IPS-18a (cell line): ENCODE data around the gene TEDC1.

ENCODE experiments used
- H3K27ac ChIP-seq: one replicate; pipeline ENCODE4 v1.5.1; 2013; ENCODE audit warnings: low read length
- H3K27me3 ChIP-seq: one replicate; pipeline ENCODE4 v1.6.1; 2013; ENCODE audit warnings: mild to moderate bottlenecking, low read length; ENCODE audit not compliant: control insufficient read depth, insufficient read depth
- H3K36me3 ChIP-seq: one replicate; pipeline ENCODE4 v1.6.1; 2013; ENCODE audit warnings: low read depth, low read length; ENCODE audit not compliant: control insufficient read depth
- H3K4me1 ChIP-seq: one replicate; pipeline ENCODE4 v1.6.1; 2013; ENCODE audit warnings: low read depth, low read length; ENCODE audit not compliant: control insufficient read depth
- H3K4me3 ChIP-seq: one replicate; pipeline ENCODE4 v1.5.1; 2013; ENCODE audit warnings: low read length
- H3K9ac ChIP-seq: one replicate; pipeline ENCODE4 v1.6.1; 2013; ENCODE audit warnings: mild to moderate bottlenecking, low read length, moderate library complexity
- H3K9me3 ChIP-seq: one replicate; pipeline ENCODE4 v1.6.1; 2013; ENCODE audit warnings: low read depth, low read length; ENCODE audit not compliant: control insufficient read depth

TEDC1 gene

DNA sequence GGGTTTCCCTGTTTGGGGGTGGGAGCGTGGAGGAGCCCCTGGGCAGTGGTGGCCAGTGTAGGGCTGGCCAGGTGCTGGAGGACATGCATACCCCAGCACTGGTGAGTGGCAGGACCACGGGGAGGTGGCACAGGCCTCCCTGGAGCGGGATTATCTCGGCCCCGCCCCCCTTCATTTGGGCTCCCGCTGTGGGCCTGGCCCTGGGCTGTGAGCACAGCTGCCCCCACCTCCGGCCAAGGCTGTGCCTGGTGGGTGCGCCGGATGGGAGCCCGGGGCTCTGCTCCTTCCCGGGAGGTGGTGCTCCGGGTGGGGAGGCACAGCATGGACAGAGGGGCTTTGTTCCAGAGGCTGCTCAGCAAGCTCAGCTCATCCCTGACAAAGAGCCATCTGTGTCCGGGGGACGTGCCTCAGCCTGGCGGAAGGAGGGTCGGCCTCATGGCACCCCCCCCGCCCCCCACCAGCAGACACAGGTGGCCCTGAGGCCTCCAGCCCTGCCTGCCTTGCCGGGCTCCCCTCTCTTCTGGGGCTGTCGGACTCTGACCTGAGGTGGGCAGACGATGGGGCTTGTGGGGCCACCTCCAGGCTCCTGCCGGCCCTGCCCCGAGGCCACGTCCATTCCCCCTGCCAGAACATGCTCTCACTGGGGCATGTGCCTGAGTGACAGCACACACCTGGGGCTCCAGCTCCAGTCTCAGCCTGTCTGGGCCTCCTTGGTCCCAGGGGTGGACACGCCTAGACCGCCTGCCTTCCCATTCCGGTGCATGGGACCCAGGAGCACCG is 8.4 kb downstream of the TEDC1 start:
- Histone ChIP-seq H3K27ac (no peak overlapping the region), H3K9me3 (no peaks in the 10 kb centered on the region), H3K9ac (no peak overlapping the region), H3K4me3 (no peak overlapping the region), H3K4me1 (no peaks in the 10 kb centered on the region), H3K27me3 (no peaks in the 10 kb centered on the region), H3K36me3 (no peaks in the 10 kb centered on the region)

DNA sequence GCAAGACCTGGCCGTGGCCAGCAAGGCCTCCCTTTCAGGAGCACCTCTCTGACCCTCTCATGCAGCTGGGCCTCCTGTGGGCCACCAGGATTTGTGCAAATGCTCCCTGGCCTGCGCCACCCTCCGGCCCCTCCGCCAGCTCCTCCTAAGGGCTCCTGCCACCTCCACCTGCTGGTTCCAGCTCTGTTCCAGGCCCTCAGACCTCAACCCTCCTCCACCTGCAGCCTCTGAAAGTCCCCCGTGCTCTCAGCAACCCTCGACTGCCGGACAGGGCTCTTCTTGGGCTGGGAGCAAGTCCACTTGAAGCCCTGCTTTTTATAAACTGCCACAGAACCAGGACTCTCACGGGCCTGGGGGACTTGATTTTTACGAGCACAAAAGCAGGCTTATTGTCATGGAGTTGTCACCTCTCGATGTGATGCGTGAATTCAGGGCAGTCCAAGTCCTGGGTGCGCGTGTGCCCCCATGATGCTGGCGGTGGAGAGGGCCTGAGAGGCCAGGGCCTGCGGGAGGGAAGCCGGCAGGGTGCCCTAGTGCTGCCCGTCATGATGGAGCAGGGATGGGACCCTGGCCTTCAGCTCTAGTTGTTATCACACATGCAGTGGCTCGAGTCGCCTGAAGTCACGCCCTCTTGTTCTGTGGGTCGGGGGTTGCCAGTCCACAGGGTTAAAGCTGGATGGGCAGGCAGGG is 9.1 kb downstream of the TEDC1 start:
- no peaks in the 10 kb centered on the region for H3K9me3 ChIP-seq
- no peaks in the 10 kb centered on the region for H3K27me3 ChIP-seq
- H3K36me3 ChIP-seq = no peaks in the 10 kb centered on the region
- no peak overlapping the region for H3K4me3 ChIP-seq
- no peak overlapping the region for H3K9ac ChIP-seq
- no peaks in the 10 kb centered on the region for H3K4me1 ChIP-seq
- no peak overlapping the region for H3K27ac ChIP-seq

DNA sequence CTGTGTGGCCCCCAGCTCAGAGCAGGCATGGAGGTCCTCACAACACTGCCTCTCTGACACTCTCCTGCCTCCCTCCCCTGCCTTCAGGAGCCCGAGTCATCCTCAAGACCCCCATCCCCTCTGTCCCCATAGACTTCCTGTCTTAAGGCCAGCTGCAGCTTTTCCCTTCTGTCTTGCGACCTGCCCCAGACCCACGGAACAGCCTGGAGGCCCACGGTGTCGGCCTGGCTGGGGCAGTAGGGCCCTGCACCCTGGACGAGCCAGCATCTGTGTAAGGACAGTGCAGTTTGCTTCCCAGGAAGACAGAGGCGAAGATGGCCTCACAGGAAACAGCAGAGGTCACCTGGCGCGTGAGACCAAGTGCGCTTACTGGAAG is 9.7 kb downstream of the TEDC1 start:
- Histone ChIP-seq H3K27me3 (no peaks in the 10 kb centered on the region), H3K4me3 (no peak overlapping the region), H3K9ac (no peak overlapping the region), H3K27ac (no peak overlapping the region), H3K9me3 (no peaks in the 10 kb centered on the region), H3K4me1 (no peaks in the 10 kb centered on the region), H3K36me3 (no peaks in the 10 kb centered on the region)

DNA sequence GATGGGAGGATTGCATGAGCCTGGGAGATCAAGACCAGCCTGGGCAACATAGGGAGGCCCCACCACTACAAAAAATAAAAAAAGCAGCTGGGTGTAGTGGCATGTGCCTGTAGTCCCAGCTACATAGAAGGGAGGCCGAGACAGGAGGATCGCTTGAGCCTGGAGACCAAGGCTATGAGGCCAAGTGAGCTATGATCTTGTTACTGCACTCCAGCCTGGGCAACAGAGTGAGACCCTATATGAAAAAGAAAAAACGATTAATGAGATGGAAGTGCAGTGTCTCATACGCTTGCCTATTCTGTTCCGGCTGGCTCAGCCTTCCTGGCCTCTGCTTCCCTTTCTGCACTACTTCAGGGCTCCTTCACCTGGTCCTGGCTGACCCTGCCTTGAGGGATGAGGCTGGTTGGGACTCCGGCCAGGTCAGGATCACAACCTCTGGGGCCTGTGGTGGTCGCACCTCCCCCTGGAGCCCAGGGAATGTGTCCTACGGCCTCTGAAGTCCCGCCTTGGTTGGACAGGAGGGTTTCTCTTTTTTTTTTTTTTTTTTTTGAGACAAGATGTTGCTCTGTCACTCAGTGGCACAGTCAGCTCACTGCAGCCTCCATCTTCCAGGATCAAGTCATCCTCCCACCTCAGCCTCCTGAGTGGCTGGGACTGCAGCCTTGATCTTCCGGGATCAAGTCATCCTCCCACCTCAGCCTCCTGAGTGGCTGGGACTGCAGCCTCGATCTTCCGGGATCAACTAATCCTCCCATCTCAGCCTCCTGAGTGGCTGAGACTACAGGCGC is 10.7 kb downstream of the TEDC1 start:
- Histone ChIP-seq H3K27ac (no peak overlapping the region), H3K27me3 (no peaks in the 10 kb centered on the region), H3K9me3 (no peaks in the 10 kb centered on the region), H3K36me3 (no peaks in the 10 kb centered on the region), H3K9ac (no peak overlapping the region), H3K4me1 (no peaks in the 10 kb centered on the region), H3K4me3 (no peak overlapping the region)

DNA sequence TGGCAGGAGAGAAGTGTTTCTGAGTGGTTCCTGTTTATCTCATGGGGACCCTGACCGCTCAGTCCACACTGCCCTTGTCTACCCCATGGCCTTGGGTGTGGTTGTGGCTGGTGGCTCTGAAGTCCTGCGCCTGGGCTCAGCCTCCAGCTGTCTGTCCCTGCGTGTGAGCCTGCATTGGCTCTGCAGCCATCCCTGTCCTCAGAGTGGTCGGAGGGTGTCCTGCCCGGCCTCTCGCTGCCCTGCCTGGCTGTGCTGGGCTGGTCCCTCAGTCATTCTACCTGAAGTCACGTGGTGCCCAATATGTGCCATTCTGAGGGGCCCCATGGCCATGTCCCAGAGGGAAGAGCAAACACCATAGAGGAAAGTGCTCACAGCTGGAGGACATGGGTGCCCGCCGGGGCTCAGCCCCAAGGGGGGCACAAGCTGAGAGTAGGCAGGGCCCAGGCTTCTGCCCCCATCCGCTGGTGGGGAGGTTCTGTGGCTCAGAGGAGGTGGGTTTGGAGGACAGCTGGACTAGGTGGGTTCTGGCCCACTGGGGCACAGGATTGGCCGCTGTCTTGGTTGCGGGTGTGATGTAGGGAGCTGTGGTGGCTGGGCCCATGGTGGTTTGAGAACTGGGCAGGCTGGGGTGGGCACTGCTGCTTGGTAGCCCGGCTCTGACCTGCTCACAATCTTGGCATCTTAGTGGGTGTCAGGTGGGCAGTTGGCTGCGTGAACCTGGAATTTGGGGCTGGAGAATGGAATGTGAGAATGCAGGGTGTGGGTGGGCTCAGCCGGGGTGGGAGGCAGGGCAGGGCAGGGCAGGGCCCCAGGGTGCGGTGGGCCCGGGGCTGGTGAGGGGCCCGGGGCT is 11.6 kb downstream of the TEDC1 start:
- no peaks in the 10 kb centered on the region for H3K9me3 ChIP-seq
- H3K27ac ChIP-seq = no peak overlapping the region
- no peaks in the 10 kb centered on the region for H3K4me1 ChIP-seq
- no peaks in the 10 kb centered on the region for H3K27me3 ChIP-seq
- no peaks in the 10 kb centered on the region for H3K36me3 ChIP-seq
- H3K4me3 ChIP-seq = no peak overlapping the region
- H3K9ac ChIP-seq = no peak overlapping the region

DNA sequence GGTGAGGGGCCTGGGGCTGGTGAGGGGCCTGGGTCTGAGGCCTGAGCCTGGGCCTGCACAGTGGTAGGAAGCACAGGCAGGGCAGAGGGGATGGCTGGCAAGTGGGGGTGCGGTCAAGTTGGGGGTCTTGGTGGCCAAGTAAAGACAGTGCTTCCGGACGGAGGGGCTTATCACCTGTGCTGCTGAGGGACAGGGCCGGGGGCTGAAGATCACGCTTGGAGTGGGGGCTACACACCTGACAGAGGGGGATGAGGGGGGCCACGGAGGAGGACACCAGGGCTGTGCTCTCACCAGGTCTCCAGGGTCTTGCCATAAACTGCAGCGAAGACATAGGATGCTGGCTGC is 12.2 kb downstream of the TEDC1 start:
- Histone ChIP-seq H3K4me1 (no peaks in the 10 kb centered on the region), H3K4me3 (no peak overlapping the region), H3K27ac (no peak overlapping the region), H3K36me3 (no peaks in the 10 kb centered on the region), H3K9ac (no peak overlapping the region), H3K27me3 (peaks cover 4% of the 10 kb centered on the region), H3K9me3 (no peaks in the 10 kb centered on the region)

DNA sequence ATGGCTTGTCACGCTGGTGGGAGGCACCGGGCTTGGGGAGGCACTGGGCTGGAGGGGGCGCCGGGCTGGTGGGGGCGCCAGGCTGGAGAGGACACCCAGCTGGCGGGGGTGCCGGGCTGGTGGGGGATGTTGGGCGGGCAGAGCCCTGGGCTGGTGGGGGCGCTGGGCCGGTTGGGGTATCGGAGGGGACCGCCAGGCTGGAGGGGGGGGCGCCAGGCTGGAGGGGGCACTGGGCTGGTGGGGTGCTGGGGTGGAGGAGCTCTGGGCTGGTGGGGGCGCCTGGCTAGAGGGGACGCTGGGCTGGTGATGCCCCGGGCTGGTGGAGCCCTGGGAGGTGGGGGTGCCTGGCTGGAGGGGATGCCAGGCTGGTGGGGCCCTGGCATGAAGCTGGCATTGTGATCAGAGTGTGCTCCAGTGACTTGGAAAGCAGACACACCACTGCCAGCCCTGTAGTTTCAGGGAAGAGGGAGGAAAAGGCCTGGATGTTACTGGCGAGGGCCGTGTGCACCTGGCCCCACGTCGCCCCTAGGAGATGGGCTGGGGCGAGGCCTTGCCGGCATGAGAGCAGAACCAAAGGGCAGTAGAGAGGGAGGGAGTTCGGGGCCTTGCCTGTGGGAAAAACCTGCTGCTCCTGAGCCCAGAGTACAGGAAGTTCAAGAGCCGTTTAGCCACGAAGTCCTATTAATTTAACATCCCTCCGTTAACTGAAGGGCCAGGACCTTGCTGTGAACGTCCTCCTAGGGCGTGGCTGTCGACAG is 13.1 kb downstream of the TEDC1 start:
- H3K4me1 ChIP-seq = no peaks in the 10 kb centered on the region
- H3K4me3 ChIP-seq = no peak overlapping the region
- no peaks in the 10 kb centered on the region for H3K9me3 ChIP-seq
- no peaks in the 10 kb centered on the region for H3K36me3 ChIP-seq
- peaks cover 4% of the 10 kb centered on the region for H3K27me3 ChIP-seq
- H3K27ac ChIP-seq = no peak overlapping the region
- H3K9ac ChIP-seq = no peak overlapping the region

DNA sequence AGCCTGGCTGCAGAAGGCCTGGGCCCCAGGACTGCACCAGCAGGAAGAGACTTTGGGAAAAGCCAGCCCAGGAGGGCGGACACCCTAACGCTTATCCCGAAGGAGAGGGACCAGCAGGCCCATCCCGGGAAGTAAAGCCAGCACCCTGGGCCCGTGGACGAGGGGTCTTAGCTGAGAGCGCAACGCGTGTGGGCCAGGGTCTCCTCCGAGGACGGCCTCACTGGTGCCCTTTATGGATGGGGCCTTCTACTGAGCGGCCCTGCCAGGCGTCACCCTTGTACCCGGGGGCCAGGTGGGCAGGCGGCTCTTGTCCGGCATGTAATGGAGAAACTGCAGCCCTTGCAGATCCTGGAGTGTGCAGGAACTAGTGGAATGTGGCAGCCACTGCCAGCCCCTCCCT is 14.1 kb downstream of the TEDC1 start:
- Histone ChIP-seq H3K4me1 (no peaks in the 10 kb centered on the region), H3K9ac (no peak overlapping the region), H3K9me3 (no peaks in the 10 kb centered on the region), H3K36me3 (no peaks in the 10 kb centered on the region), H3K27ac (no peak overlapping the region), H3K27me3 (peaks cover 4% of the 10 kb centered on the region), H3K4me3 (no peak overlapping the region)

DNA sequence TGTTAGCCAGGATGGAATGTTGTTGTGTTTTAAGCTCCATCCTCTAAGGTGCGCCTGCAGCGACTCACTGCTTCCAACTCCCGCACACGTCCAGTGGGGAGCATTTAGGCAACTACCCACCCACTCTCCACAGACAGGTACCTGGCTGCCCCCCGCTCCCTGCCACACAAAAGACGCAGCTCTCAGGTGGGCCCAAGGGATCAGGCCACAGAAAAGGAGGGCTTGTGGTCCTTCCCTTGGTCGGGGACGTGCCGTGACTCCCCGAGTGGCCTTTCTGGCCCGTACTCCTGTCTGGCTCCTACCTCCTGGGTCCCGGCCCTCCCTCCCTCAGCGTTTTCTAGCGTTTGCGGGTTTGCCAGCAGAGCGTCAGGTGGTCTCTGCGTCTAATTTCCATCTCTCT is 16.2 kb downstream of the TEDC1 start:
- H3K9me3 ChIP-seq = no peaks in the 10 kb centered on the region
- no peaks in the 10 kb centered on the region for H3K36me3 ChIP-seq
- H3K9ac ChIP-seq = no peak overlapping the region
- H3K27ac ChIP-seq = no peak overlapping the region
- H3K4me3 ChIP-seq = no peak overlapping the region
- H3K27me3 ChIP-seq = peaks cover 13% of the 10 kb centered on the region
- no peaks in the 10 kb centered on the region for H3K4me1 ChIP-seq

DNA sequence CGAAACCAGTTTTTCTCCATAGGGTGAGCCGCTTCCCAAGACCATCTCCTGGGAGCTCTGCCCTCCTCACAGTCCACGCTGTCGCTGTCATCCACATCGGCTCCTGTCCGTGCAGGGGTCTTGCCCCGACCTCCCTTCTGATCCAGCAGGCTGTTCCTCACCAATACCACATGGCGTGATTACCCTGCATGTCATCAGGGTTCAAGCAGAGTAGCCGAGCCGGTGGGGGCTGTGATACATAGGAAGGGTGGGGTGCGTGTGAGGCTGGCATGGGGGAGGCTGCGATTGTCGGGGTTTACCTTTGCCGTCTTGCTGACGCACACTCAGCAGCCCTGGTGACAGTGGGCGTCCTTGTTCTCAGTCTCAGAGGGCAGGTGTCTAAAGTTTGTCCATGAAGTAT is 17.0 kb downstream of the TEDC1 start:
- Histone ChIP-seq H3K9me3 (no peaks in the 10 kb centered on the region), H3K9ac (no peak overlapping the region), H3K4me3 (no peak overlapping the region), H3K4me1 (no peaks in the 10 kb centered on the region), H3K36me3 (no peaks in the 10 kb centered on the region), H3K27ac (no peak overlapping the region), H3K27me3 (peaks cover 13% of the 10 kb centered on the region)
